ENCODE results near the gene TPM4.
"Not testable (repeated sequence)": the region's sequence is repeated elsewhere in the genome, so short reads cannot be mapped to it uniquely, and the experiment has no call there.

TPM4 gene

GRCh38 chr19:16076154-16076957 is at the start of gene TPM4:
Gene TPM4, plus strand, starts transcription at chr19:16076495. Its CDS starts 71 bp downstream, at chr19:16076566.
- peak; percentile 90 to 91 for DNase-seq

GRCh38 chr19:16026756-16027155 is 49.5 kb upstream of the TPM4 start:
- no peak for DNase-seq

GRCh38 chr19:16027528-16027927 is 48.8 kb upstream of the TPM4 start:
- DNase-seq, result no peak

GRCh38 chr19:16030155-16030554 is 46.1 kb upstream of the TPM4 start:
- not testable (repeated sequence) for DNase-seq

- DNase-seq, result no peak
These were observed 45.1 kb upstream of the TPM4 start for GRCh38 chr19:16030964-16031871.

- no peak for DNase-seq
These were observed 44.5 kb upstream of the TPM4 start for GRCh38 chr19:16031872-16032200.

GRCh38 chr19:16032509-16033135 is 43.7 kb upstream of the TPM4 start:
- no peak for DNase-seq

- no peak for DNase-seq
These were observed 43.2 kb upstream of the TPM4 start for GRCh38 chr19:16033136-16033530.

GRCh38 chr19:16033721-16034120 is 42.6 kb upstream of the TPM4 start:
- DNase-seq, result no peak

- no peak for DNase-seq
These were observed 42.1 kb upstream of the TPM4 start for GRCh38 chr19:16034180-16034579.

- no peak for DNase-seq
These were observed 41.2 kb upstream of the TPM4 start for GRCh38 chr19:16034958-16035560.

- no peak for DNase-seq
These were observed 40.5 kb upstream of the TPM4 start for GRCh38 chr19:16035601-16036297.

GRCh38 chr19:16036397-16036925 is 39.8 kb upstream of the TPM4 start:
- DNase-seq, result no peak

GRCh38 chr19:16036941-16037340 is 39.4 kb upstream of the TPM4 start:
- no peak for DNase-seq

GRCh38 chr19:16037424-16038195 is 38.7 kb upstream of the TPM4 start:
- DNase-seq, result no peak

- DNase-seq, result no peak
These were observed 38.0 kb upstream of the TPM4 start for GRCh38 chr19:16038196-16038695.

- no peak for DNase-seq
These were observed 37.2 kb upstream of the TPM4 start for GRCh38 chr19:16039081-16039480.

GRCh38 chr19:16039545-16039944 is 36.8 kb upstream of the TPM4 start:
- DNase-seq, result no peak

GRCh38 chr19:16040642-16041041 is 35.7 kb upstream of the TPM4 start:
- no peak for DNase-seq

- DNase-seq, result peak; percentile 73 to 75
These were observed 34.9 kb upstream of the TPM4 start for GRCh38 chr19:16041299-16041990.

- no peak for DNase-seq
These were observed 34.3 kb upstream of the TPM4 start for GRCh38 chr19:16041991-16042386.

Measured in CD4-positive, alpha-beta T cell treated with Interleukin-4 for 1 hour (primary cell).